Activated naive CD4-positive, alpha-beta T cell treated with anti-CD3 and anti-CD28 coated beads, Interleukin-2, amount 50 U/mL, for 24 hours (primary cell): ENCODE data around the gene MYO16.

ENCODE experiments used
- H3K27ac Mint-ChIP-seq: one replicate; pipeline ENCODE4 v1.8.0; 2021; ENCODE audit warnings: mild to moderate bottlenecking, mixed read lengths
- H3K27me3 Mint-ChIP-seq: one replicate; pipeline ENCODE4 v1.8.0; 2021; ENCODE audit warnings: mixed read lengths
- H3K36me3 Mint-ChIP-seq: one replicate; pipeline ENCODE4 v1.8.0; 2021; ENCODE audit warnings: mixed read lengths
- H3K4me1 Mint-ChIP-seq: one replicate; pipeline ENCODE4 v1.8.0; 2021; ENCODE audit warnings: mixed read lengths
- H3K4me3 Mint-ChIP-seq: one replicate; pipeline ENCODE4 v1.8.0; 2021; ENCODE audit warnings: mild to moderate bottlenecking, mixed read lengths
- H3K9me3 Mint-ChIP-seq: one replicate; pipeline ENCODE4 v1.8.0; 2021; ENCODE audit warnings: mixed read lengths

MYO16 gene

DNA sequence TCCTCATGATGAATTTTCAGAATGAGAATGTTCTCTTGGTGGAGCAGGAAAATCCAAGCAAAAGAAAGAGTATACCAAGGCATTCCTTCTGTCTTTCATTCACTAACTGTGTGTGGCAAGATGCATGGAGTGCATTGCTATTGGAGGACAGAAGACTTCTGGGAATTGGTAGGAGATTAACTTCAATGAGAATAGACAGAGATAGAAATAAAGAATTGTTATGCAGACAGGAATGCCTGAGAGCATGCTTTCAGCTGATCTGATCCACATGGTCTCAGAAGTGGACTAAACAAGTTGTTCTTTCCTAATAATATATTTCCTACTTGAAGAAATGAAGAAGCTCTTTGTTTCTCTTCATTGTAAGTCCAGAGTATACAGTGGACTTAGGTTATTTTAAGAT is 303.6 kb downstream of the MYO16 start:
- H3K27me3 Mint-ChIP-seq: peaks cover 6% of the 10 kb centered on the region
- H3K4me1 Mint-ChIP-seq: no peaks in the 10 kb centered on the region
- no peaks in the 10 kb centered on the region for H3K36me3 Mint-ChIP-seq
- no peak overlapping the region for H3K4me3 Mint-ChIP-seq
- H3K27ac Mint-ChIP-seq: no peak overlapping the region
- peaks cover 7% of the 10 kb centered on the region for H3K9me3 Mint-ChIP-seq

DNA sequence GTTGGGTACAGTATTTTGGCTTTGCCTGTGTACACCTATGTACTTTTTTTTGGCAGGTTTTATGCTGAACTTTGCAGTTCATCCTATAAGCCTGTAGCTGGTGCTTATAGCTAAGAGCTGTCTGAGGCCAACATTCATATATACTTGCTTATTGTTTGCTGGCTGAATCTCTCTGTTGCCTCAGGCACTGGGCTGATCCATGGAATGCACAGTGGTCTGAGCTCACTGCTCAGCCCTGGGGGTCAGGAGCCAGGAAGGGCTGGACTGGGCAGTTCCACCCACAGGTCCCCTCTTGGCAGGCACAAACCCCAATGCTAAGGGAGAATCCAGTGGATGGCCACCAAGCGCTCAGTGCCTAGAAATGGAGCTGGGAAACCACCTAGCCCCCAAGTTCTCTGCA is 308.7 kb downstream of the MYO16 start:
- no peaks in the 10 kb centered on the region for H3K4me1 Mint-ChIP-seq
- H3K36me3 Mint-ChIP-seq: no peaks in the 10 kb centered on the region
- H3K9me3 Mint-ChIP-seq: peaks cover 7% of the 10 kb centered on the region
- H3K27me3 Mint-ChIP-seq: peaks cover 13% of the 10 kb centered on the region
- H3K4me3 Mint-ChIP-seq: no peak overlapping the region
- H3K27ac Mint-ChIP-seq: no peak overlapping the region

DNA sequence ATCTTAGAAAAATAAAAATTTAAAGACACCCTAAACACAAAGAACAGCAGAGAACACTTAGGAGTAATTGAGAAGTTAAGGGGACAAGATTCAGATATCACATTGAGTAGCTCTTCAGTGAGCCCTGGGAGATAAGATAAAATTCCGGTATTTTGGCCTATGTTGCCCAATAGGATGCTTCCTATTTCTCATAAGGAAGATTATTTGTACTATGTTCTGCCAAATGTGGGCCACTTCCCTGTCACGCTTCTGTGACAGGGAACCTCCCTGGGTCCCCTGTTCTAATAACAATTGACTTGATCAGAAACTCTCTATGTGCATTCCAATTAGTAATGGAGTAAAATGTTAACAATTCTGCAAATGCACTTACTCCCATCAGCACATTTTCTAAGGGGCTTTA is 310.7 kb downstream of the MYO16 start:
- no peak overlapping the region for H3K27ac Mint-ChIP-seq
- no peak overlapping the region for H3K4me3 Mint-ChIP-seq
- H3K36me3 Mint-ChIP-seq: no peaks in the 10 kb centered on the region
- peaks cover 7% of the 10 kb centered on the region for H3K9me3 Mint-ChIP-seq
- no peaks in the 10 kb centered on the region for H3K4me1 Mint-ChIP-seq
- peaks cover 12% of the 10 kb centered on the region for H3K27me3 Mint-ChIP-seq

DNA sequence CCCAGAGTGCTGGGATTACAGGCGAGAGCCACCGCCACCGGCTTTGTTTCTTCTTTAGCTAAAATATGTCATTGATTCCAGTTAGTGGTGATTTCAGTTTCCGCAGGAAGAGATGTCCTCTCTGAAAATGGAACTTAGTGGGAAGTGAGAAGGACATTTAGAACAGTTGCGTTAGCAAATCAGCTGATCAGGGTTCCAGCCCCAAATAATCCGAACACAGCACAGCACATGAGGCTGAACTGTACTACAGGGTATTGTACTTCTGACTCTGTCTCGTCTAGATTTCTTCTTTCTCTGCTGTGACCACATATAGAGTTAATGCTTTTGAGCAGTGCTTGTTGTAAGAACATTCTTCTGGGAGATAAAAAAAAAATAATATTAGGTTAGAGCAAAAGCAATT is 314.4 kb downstream of the MYO16 start:
- Mint-ChIP-seq H3K27me3 (peaks cover 8% of the 10 kb centered on the region), H3K27ac (no peak overlapping the region), H3K36me3 (no peaks in the 10 kb centered on the region)

DNA sequence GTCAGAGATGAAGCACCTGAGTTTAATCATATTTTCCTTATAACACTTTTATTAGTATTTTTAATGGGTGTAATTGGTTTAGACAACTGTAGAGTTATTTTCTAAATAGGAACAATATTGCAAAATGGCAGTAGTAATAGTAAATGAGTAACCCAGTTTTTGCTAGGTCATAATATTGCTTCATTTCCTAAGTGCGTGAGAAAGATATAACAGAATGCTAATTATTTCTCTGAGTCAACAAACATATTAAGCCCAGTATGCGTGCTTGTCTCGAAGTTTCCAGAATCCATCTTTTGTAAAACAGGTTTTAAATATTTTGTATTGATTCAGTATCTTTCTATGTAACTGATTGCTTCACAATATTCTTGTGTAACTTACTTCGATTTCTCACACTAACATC is 315.3 kb downstream of the MYO16 start:
- no peak overlapping the region for H3K27ac Mint-ChIP-seq

More for the DNA sequence above, 314.4 kb downstream of the MYO16 start:
- H3K9me3 Mint-ChIP-seq: no peaks in the 10 kb centered on the region
- no peak overlapping the region for H3K4me3 Mint-ChIP-seq
- no peaks in the 10 kb centered on the region for H3K4me1 Mint-ChIP-seq

DNA sequence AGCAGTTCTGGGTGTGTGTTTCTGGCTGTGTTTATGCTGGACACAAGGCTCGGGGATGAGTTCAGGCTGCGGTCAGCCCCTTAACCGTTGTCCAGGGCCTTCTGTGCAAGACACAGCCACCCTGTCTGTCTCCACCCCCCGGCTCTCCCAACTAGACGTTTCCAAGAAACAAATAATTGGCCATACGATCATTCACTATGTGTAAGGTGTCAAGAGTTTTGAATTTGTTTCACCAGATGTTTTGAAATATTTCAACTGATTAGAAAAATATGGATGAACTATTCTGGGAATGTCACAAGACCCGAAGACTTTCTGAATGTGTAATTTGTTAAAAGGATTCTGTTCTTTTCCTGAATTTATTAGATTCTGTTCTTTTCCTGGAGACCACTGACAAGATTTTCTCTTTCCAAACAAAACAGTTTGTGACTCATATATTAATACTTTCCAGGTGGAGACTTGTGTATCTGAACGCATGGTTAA is 318.2 kb downstream of the MYO16 start:
- Mint-ChIP-seq H3K36me3 (no peaks in the 10 kb centered on the region), H3K9me3 (no peaks in the 10 kb centered on the region), H3K27me3 (peaks cover 2% of the 10 kb centered on the region), H3K4me3 (no peak overlapping the region), H3K27ac (no peak overlapping the region), H3K4me1 (no peaks in the 10 kb centered on the region)

More for the DNA sequence above, 315.3 kb downstream of the MYO16 start:
- Mint-ChIP-seq H3K4me1 (no peaks in the 10 kb centered on the region), H3K4me3 (no peak overlapping the region), H3K36me3 (no peaks in the 10 kb centered on the region), H3K27me3 (peaks cover 6% of the 10 kb centered on the region), H3K9me3 (no peaks in the 10 kb centered on the region)

DNA sequence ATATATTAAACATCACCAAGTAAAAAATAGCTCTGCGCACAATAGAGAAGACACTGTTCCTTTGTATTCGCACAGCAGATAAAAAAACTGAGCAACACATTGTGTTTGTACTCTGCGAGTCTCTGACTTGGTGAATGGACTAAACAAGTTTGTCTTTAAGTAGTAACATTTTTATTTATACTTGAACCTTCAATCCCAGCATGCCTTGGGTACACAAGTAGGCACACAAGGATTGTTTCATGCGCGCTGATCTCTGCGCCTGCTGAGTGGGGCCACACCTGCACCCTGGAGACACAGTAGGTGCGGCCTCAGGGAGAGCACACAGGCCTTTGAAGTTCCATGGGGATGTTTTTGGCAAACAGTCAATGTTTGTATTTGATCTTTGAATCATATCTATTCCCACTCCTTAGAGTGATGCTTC is 318.9 kb downstream of the MYO16 start:
- H3K27ac Mint-ChIP-seq: no peak overlapping the region
- H3K4me3 Mint-ChIP-seq: no peak overlapping the region
- H3K4me1 Mint-ChIP-seq: no peaks in the 10 kb centered on the region
- no peaks in the 10 kb centered on the region for H3K36me3 Mint-ChIP-seq
- no peaks in the 10 kb centered on the region for H3K9me3 Mint-ChIP-seq
- peaks cover 2% of the 10 kb centered on the region for H3K27me3 Mint-ChIP-seq

DNA sequence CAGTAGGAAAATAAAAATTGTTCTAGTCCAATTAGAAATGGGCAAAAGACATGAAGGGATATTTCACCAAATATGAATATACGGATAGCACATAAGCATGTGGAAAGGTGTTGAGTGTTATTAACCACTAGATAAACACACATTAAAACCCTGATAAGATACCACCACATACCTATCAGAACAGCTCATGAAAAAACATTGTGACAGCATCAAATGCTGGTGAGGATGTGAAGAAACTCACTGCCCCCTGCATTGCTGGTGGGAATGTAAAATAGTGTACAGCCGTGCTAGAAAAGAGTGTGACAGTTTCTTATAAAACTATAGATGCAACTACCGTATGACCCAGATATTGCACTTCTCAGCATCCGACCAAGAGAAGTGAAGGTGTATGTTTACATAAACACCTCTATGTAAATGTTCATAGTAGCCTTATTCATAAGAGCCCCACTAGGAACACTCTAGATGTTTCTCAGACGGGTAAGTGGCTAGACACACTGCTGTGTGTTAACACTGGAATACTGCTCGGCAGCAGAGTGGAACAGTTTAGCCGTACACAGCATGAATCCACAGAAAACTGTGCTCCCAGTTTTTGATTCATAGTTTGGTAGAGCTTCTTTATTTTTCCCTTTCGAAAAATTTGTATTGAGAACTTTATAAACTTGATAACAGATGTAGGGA is 321.1 kb downstream of the MYO16 start:
- Mint-ChIP-seq H3K4me3 (no peak overlapping the region), H3K27ac (no peak overlapping the region), H3K27me3 (peaks cover 4% of the 10 kb centered on the region), H3K9me3 (no peaks in the 10 kb centered on the region), H3K4me1 (no peaks in the 10 kb centered on the region), H3K36me3 (no peaks in the 10 kb centered on the region)

DNA sequence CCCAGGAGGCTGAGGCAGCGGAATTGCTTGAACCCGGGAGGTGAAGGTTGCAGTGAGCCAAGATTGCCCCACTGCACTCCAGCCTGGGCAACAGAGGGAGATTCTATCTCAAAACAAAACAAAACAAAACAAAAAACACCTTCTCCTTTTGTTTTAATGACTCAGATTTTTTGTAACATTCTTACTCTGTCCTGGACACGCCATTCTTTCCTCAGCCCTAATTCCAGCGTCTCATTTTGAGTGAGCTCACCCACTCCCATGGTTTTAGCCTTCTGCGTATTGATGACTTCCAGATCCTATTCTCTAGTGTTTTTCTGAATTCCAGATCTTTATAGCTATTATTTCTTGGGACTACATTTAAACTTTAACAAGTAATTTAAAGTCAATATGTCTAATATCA is 326.3 kb downstream of the MYO16 start:
- no peak overlapping the region for H3K4me3 Mint-ChIP-seq
- H3K9me3 Mint-ChIP-seq: no peaks in the 10 kb centered on the region
- H3K36me3 Mint-ChIP-seq: no peaks in the 10 kb centered on the region
- H3K4me1 Mint-ChIP-seq: no peaks in the 10 kb centered on the region
- no peak overlapping the region for H3K27ac Mint-ChIP-seq
- H3K27me3 Mint-ChIP-seq: peaks cover 8% of the 10 kb centered on the region

DNA sequence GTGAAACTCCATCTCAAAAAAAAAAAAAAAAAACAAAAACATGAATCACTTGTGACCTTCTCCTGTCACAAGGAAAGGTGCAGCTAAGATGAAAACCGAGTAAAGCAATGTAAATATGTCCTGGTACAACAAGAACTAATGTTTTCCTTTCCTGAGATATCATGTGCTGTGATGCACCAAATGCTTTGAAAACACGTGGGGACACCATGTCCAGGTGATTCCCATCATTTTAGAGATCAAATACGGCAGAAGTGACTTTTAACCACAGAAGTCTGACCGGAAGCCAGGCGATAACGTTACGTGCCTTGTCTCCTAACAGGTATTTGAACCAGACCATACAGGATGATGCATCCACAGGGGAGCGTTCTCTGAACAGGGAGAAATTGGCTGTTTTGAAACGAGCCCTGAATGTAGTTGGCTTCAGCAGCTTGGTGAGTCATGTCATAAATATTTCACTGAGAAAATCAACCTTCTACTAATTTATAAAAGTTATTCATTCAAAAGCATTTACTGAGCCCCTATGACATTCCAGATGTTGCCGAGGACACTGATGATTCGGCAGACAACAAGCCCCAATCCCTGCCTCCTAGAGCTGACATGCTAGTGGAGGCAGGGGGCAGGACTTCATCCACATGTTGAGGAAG is 328.1 kb downstream of the MYO16 start:
- Mint-ChIP-seq H3K27me3 (peaks cover 10% of the 10 kb centered on the region), H3K4me3 (no peak overlapping the region), H3K36me3 (no peaks in the 10 kb centered on the region), H3K4me1 (no peaks in the 10 kb centered on the region), H3K27ac (no peak overlapping the region), H3K9me3 (no peaks in the 10 kb centered on the region)

DNA sequence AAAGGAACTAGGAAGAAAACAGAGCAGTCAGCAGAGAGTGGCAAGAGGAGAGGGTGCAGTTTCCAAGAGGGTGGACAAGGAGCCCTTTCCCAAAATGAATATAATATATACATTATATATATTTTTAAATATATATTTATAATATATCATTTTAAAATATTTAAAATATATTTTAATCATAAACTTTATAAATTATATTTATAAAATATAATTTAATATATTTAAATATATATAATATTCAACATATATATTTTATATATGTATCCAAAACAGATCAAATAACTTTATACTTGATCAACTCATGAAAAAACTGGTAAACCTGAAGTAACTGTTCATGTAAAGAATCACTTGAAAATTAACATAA is 328.6 kb downstream of the MYO16 start:
- H3K4me3 Mint-ChIP-seq: no peak overlapping the region
- no peaks in the 10 kb centered on the region for H3K4me1 Mint-ChIP-seq
- H3K9me3 Mint-ChIP-seq: no peaks in the 10 kb centered on the region
- no peaks in the 10 kb centered on the region for H3K36me3 Mint-ChIP-seq
- H3K27ac Mint-ChIP-seq: no peak overlapping the region
- peaks cover 10% of the 10 kb centered on the region for H3K27me3 Mint-ChIP-seq

DNA sequence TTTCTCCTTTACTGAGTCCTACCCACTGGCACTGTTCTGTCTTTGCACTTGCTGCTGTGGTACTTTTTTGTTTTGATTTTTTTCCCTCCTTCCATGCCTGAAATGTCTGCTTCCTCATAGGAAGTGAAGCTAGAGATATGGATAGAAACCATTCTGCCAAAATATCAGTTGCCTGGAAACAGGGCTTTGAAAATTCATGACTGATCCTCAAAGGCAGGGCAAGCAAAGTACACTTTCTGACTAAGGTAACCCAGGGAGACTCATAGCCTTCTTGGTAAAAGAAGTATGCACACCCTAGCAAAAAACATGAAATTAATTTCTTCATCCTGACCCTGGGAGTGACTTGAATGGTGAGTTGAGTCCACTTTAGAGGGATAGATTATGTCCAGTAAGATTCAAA is 329.8 kb downstream of the MYO16 start:
- Mint-ChIP-seq H3K4me1 (no peaks in the 10 kb centered on the region), H3K27ac (no peak overlapping the region), H3K9me3 (no peaks in the 10 kb centered on the region), H3K4me3 (no peak overlapping the region), H3K36me3 (no peaks in the 10 kb centered on the region), H3K27me3 (peaks cover 10% of the 10 kb centered on the region)

DNA sequence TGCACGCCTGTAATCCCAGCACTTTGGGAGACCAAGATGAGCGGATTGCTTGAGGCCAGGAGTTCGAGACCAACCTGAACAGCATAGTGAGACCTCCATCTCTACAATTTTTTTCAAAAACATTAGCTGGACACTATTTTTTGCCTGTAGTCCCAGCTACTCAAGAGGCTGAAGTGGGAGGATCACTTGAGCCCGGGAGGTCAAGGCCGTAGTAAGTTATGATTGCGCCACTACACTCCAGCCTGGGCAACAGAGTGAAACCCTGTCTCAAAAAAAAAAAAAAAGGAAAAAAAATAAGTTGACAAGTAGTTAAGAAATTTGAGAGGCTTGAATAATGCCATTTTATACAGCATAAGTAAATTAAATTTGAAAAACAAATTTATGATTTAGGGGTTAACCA is 330.6 kb downstream of the MYO16 start:
- no peak overlapping the region for H3K4me3 Mint-ChIP-seq
- H3K36me3 Mint-ChIP-seq: no peaks in the 10 kb centered on the region
- peaks cover 10% of the 10 kb centered on the region for H3K27me3 Mint-ChIP-seq
- no peaks in the 10 kb centered on the region for H3K9me3 Mint-ChIP-seq
- no peak overlapping the region for H3K27ac Mint-ChIP-seq
- H3K4me1 Mint-ChIP-seq: no peaks in the 10 kb centered on the region

DNA sequence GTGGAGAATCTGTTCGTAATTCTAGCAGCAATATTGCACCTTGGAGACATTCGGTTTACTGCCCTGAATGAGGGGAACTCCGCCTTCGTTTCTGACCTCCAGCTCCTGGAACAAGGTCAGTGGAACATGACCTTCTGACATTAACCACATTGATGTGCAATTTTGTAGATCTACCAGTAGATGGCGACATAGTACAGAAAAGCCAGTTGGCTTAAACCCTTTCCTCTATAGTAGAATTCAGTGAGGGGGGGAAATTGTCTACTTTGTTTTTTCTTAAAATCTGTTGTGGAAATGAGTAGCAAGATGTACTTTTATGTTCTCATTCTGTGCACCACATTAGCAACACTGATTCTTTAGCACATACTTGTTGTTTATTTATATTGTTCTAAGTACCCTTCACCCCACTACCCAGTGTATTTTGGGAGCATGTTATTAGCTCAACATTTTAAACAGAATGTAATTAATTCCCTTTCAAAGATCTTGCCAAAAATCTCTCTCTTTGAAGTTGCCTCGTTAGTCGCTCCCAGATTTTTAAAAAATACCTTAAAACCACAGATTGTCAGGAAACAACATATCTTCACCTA is 332.2 kb downstream of the MYO16 start:
- H3K4me1 Mint-ChIP-seq: no peaks in the 10 kb centered on the region
- H3K4me3 Mint-ChIP-seq: no peak overlapping the region
- H3K27me3 Mint-ChIP-seq: peaks cover 4% of the 10 kb centered on the region
- no peaks in the 10 kb centered on the region for H3K9me3 Mint-ChIP-seq
- no peaks in the 10 kb centered on the region for H3K36me3 Mint-ChIP-seq
- H3K27ac Mint-ChIP-seq: no peak overlapping the region

DNA sequence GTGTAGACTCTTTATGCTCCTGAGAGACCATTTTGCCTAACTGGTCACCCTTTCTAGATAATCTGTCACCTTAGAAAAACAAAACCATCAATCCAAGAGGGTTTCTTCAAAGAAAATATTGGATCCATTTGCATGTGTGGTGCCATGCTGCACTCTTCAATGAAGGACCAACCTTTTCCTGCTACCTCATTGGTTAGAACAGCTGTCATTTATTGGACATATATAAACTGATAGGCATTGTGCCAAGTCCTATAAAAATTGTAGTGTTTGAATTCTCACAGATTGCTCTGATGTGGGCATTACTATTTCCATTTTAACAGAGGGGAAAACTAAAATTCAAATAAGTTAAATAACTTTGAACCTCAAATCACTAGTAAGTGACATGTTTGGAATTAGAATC is 333.2 kb downstream of the MYO16 start:
- H3K27ac Mint-ChIP-seq: no peak overlapping the region
- H3K4me1 Mint-ChIP-seq: no peaks in the 10 kb centered on the region
- peaks cover 2% of the 10 kb centered on the region for H3K27me3 Mint-ChIP-seq
- H3K9me3 Mint-ChIP-seq: no peaks in the 10 kb centered on the region
- H3K4me3 Mint-ChIP-seq: no peak overlapping the region
- H3K36me3 Mint-ChIP-seq: no peaks in the 10 kb centered on the region

DNA sequence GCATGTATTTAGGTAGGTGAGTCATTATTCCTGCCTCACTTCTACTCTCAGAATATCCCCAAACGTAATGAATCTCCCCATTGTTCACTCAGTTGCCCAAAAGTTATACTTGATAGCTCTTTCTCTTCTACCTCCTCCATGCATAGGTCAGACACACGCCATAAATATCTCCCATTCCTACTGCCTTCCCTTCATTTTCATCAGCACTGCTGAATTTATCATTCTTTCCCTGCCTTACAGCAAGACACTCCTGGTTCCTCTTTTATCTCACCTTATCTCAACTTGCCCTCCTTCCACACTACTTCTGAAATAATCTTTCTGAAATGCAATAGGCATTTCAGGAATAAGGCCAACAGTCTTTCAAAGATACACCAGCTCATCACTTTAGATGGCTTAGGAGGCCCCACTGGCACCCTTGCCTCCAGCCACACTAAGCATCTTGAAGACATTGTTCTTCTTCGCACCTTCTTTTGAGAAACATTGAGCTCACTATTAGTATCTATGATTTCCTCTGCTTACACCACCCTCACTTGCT is 333.9 kb downstream of the MYO16 start:
- no peak overlapping the region for H3K4me3 Mint-ChIP-seq
- no peaks in the 10 kb centered on the region for H3K4me1 Mint-ChIP-seq

More for the DNA sequence above, 333.9 kb downstream of the MYO16 start:
- no peaks in the 10 kb centered on the region for H3K9me3 Mint-ChIP-seq
- H3K36me3 Mint-ChIP-seq: no peaks in the 10 kb centered on the region
- peaks cover 2% of the 10 kb centered on the region for H3K27me3 Mint-ChIP-seq
- no peak overlapping the region for H3K27ac Mint-ChIP-seq
